IPS DF 4.7 (cell line): Measurements from ENCODE around the gene MTA1.

ENCODE experiments used
- DNase-seq: peaks from one replicate; pipeline ENCODE4 v3.0.0-alpha.2; 2013; ENCODE audit warnings: low spot score; ENCODE audit errors: extremely low read depth

Gene MTA1

DNA sequence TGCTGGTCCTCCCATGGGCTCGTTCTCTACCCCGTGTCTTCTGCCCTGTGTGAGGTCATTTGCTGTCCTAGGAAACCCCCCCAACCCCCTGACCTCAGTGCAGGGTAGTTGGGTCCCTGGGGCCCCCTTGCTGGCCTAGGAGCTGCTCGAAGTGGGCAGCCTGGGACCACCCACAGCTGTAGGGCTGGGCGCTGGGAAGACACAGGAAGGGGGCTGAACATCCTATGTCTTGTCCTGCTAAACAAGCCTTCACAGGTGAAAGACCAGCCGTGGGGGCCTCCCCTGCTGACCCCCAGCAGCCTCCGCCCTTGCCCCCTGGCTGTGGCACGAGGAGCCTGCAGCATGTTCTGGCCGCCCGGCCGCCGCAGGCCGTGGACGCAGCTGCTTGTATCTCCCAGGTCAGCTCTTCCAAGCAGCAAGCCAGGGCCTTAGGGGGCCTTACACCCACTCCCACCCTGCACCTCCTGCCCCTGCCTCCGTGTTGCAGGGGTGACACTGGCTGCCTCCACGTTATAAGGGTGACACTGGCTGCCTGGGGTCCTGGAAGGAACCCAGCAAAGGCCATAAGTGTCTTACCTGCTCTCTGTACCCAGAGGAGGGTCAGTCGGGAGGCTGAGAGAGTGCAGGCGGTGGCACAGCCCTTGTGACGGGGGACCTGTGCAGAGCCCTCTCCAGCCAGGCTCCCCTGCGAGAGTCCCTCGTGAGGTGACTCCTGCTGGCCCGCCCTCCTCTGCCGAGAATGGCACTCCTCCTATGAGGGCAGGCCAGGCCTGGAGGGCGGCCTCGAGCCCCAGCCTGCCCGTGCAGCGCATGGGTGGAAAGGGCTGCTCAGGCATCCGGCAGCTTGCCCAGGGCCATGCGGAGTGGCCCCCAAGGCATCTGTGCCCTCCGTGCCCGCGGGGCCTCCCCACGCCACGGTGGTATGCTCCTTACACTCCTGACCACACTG lies 32.8 kb upstream of the MTA1 start:
- DNase-seq, result no peak

DNA sequence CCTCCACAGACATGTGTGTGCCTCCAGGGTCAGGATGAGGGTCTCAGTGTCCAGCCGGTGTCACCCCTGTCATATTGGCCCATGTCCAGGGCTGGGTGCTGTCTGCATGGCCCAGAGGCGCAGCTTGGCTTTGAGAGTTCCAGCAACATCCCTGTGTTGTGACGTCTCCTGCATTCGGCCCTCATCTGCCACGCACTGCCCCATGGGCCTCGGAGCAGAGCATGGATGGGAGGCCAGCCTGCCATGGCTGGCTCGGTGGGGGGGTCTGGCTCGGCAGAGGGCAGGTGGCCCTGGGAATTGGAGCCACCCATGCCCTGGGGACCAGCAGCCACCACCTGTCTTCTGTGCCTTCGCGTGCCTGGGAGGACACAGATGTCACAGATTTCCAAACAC lies 32.1 kb upstream of the MTA1 start:
- no peak for DNase-seq

DNA sequence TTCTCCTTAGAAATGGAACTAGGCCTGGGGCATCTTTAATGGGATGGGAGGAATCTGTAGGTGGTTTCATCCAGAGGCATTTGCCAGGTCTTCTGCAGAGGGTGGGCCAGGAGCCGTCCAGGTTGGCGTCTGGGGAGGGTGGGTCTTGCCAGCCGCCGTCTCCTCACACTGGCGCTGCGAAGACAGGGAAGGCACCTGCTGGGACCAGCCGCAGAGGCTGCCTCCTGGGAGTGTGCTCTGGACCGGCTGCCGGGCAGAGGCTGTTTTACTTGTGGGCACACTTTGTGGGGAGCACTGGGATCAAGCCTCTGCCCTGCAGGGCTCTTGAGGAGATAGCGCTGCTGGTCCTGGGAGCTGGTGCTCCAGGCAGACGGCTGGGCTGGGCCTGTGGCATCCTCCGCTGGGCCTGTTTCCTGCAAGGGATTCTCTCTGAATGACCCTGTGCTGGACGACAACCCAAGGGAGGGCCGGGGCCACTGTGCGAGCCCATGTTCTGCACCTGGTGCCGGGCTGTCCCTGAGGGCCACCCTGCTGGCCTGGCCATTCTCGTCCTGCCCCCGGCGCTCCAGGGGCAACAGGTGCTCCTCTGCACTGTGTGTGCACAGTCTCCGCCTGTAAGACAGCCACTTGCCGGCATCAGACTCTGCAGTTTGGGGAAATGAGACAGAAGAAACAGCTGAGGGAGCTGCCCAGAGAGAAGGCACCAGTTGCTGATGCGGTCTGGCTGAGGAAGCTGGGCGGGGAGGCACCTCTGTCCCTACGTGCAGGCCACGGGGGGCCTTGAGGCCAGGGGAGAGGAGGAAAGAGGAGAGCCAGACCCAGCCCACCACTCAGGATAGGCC lies 31.3 kb upstream of the MTA1 start:
- no peak for DNase-seq

DNA sequence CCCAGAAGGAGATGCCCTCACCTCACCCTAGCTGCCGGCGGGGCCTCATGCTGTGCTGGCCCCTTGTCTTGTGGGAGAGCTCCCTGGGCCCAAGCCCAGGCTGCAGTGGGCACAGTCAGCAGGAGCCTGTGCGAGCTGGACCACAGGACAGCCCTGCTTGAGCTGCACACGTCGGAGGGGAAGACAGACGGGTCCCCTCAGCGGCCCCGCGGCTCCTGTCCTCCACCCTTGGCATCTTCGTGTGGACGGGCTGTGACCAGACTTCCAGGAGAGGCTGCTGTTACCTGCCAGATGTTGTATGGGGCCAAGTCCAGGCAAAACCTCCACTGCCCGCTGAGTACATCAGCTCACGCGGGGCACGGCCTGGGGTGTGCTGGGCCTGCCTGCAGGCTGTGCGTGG lies 30.7 kb upstream of the MTA1 start:
- DNase-seq, result no peak

DNA sequence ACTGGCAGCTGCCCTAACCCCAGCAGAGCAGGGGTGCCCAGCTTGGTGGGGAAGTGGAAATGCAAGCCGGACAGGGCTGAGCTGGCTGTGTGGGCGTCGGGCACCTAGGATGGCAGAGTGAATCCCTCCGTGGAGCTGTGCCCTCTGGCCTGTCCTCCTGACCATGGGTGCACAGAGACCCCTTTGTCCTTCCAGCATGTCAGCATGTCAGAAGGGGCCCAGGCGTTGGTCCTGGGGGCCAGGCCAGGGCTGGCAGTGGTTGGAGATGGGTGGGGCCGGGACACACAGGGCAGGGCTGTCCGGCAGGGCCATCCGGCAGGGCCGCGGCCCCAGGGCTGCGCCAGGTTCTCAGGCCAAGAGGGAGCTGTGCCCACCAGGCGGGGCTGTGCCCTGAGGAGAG lies 30.1 kb upstream of the MTA1 start:
- DNase-seq, result no peak

DNA sequence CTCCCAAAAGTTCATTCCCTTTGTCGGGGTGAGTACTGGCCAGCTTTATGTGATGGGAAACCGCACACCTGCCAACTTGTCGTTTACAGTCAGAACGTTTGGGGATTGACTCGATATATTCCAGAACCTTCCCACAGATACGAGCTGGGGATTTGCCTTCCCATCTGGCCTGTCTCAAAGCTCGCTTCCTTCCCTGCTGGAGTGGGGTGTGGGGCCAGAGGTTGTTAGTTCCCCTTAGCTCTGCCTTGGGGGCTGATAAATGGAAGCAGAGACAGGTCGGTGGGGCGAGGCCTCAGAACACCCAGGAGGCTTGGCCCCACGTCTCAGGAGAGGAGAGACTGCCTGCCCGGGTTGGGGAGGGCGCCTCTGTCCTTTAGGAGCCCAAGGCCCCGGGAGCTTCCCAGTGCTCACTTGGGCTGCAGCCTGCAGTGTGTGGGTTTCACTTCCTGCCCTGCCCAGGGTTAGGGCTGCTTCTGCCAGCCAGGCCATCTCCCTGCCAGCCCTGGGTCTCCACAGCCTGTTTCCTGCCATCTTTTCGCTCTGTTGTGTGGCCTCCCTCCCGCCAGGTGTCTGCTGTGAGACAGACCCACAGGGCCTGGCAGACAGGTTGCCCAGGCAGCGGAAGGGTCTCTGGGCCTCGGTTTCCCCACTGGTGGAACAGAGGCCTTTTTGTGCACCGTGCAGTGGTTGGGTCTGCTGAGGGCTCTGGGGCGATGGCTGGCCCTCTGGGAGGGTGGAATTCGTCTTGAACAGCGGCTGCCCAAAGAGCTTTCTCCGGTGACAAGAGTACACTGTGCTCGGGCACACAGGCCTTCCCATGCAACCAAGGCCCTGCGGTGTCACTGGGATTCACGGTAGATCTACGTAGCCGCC lies 29.4 kb upstream of the MTA1 start:
- DNase-seq, result no peak

DNA sequence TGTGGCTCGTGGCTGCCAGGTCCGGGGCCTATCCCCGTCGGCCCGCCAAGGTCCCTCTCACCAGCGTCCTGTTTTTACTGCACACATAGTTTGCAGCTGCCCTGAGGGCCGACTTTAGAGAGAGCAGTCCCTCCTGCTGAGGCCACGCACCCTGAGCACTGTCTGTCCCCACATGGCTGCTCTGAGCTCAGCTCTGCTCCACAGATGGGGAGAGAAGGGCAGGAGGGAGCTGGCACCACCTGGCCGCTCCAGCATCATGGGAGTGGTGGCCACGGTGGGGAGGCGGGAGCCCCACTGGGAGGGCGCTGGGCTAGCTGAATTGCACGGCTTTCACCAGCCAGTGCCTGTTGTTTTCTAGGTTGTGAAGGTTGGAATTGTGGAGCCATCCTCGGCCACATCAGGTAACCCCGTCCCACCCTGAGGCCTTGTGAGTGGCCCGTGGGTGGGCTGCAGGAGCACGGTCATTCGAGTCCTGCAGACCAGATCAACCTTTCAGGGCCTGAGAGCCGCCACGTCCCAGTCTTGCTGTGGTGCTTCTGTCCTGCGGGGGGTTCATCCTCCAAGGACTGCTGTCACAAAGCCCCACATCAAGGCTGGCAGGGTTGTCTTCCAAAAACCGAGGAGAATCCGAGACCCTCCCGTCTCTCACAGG lies 28.7 kb upstream of the MTA1 start:
- DNase-seq, result no peak

DNA sequence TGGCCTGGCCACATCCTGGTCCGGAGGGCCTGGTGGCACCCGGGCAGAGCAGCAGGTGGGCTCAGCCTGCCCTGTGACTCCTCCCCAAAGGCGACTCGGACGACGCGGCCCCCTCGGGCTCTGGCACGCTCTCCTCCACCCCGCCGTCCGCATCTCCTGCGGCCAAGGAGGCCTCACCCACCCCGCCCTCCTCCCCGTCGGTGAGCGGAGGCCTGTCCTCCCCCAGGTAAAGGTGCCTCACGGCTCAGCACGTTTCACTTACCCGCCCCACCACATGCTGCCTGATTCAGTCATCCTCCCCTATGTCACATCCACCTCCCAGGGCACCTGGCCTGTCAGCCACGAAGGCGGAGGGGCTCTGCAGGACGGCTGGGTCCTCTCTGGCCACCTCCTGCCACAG lies 28.1 kb upstream of the MTA1 start:
- no peak for DNase-seq

DNA sequence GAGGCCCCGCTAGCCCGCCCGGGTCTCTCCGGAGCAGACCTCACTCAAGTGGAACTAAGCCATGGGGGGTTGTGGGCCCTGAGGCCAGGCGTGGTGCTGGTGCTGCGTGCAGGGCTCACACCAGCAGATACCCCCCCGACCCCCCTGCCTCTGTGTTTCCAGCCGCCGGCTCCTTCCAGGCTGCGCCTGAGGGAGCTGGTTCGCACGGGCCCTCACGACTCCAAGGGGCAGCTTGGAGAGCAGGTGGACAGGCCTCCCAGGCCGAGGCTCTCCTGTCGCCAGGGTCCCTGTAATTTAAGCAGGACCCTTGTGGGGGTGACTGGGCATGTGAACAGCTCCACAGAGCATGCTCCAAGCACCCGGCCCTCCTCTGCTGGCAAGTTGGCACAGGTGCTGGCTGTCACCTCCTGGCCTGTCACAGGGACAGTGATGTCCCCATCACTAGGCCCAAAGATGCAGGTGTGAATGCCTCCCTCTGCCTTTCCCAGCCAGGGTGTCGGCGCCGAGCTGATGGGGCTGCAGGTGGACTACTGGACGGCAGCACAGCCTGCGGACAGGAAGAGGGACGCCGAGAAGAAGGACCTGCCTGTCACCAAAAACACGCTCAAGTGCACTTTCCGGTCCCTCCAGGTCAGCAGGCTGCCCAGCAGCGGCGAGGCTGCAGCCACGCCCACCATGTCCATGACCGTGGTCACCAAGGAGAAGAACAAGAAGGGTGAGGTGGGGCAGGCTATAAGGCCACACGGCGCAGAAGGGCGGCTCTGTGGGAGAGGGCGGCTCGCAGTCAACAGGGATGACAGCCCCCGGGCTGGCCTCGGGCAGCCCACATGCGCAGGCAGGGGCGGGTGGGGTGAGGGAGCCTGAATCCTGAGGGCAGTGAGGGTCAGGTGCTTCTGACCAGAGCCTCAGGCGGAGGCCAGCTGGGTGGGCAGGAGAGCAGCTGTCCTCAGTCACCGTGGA lies 27.2 kb upstream of the MTA1 start:
- no peak for DNase-seq

DNA sequence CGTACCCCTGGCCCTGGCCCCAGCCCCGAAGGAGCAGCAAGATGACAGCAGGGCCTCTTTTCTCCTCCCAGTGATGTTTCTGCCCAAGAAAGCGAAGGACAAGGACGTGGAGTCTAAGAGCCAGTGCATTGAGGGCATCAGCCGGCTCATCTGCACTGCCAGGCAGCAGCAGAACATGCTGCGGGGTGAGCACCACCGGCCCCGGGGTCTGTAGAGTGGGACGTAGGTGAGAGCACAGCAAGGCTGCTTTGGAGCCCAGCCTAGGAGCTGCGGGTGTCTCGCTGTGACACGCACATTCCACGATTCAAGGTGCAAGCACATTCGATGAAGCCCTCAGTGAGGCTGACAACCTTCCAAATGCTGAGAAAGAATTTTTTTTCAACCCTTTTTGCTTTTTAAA lies 26.5 kb upstream of the MTA1 start:
- DNase-seq, result no peak

DNA sequence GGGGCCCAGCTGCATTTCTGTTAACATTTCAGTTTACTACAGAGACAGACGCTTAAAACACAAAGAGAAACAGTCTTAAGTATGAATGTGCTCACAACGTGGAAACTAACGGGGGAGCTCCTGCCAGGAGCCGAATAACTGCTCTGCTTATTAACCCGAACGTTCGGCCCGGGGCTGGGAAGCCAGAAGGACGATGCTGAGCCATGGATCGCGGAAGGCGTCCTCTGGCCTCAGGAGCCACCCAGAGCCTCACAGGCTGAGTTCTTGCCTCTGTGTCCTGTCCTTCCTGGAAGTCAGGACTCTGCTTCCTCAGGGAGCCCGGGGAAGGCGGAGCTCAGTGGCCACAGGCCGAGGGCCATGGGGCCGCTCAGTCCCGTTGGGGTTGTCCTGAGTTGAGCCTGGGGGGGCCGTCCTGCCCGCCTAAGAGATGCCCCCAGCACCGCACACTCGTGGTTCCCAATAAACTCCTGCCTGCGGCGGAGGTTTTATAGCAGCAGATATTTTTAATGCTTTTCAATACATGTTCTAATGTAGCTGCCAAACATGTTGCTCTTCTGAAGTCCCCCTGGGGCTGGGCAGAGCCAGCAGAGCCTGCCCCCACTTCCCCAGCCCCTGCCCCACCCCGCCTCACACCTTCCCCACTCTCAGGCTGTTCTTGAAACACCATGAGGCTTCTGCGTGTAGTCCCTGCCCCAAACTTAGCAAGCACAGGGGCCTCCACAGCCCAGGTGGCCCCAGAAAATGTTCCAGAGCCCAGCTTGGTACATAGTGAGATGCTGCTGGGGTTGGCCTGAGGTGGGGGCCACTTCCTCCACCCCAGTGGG lies 24.7 kb upstream of the MTA1 start:
- no peak for DNase-seq

DNA sequence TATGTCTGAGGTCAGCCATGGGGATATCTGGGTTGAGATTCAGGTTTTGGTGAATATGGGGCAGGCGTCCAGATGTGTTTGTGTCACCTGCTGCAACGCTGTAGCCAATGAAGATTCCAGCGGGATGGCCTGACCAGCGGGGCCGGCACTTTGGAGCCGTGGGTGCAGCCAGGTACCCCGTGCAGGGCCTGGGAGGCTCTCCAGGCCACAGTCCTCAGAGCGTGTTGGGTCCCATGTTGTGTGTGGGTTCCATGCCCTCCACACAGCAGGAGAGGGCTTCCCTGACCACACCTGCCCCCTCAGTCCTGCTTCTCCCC lies 24.1 kb upstream of the MTA1 start:
- DNase-seq, result no peak

DNA sequence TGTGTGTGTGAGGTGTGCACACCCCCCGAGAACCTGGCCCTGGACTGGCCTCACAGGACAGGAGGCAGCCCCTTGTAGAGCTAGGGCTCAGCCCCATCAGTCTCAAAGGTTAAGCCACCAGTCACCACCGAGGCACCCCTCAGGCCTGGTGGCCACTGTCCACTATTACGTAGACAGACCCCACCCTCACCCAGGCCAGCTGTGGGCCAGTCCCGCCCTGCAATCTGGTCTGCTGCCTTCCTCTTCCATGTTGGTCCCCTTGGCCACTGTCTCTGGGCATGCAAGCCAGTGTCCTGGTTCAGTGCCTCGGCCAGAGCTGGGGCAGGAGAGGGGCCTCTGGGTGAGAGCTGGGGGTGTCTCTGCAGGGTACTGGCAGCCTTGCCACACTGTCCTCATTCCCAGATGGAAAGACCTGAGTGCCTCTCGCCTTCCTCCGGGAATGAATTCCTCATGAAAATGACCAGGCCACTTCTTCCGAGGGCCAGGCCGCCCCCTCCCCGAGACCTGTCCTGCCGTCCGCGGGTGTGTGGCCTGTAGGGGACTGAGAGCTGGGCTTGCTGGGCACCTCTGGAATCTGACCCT lies 22.2 kb upstream of the MTA1 start:
- DNase-seq, result no peak

DNA sequence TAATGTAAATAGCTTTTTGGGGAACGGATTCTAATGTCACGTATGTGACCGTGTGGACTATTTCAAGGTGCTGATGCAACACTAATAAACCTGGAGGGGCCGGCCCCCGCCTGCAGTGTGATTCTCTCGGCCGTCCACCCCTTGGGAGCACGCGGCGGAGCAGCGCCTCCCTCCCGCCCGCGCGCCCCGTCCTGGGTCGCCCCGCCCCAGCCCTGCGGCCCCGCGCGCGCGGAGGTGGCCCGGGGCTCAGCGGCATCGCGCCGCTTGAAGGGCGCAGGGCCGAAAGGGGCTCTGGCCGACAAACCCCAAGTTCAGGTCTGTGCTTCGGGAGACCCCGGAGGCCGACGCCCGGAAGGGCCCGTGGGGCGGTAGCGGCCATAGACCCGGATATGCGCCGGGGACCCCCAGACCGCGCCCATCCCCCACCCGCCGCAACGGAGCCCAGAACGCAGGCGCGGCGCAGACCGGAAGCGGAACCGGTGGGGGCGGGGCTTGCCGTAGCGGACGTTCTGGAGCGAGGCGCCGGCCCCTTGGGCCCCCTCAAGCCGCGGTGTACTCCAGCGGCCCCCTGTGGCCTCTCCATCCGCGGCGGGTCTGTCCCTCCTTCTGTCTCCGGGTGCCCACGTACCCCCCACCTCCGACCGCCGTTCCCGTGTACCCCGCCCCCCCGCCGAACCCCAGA lies 21.4 kb upstream of the MTA1 start, which contains the start of gene TEX22:
TSS of gene TEX22 (plus strand) at position 495 of the 682 bp plus-strand sequence. CDS start 803 bp downstream, outside the sequence.
- DNase-seq, result no peak

DNA sequence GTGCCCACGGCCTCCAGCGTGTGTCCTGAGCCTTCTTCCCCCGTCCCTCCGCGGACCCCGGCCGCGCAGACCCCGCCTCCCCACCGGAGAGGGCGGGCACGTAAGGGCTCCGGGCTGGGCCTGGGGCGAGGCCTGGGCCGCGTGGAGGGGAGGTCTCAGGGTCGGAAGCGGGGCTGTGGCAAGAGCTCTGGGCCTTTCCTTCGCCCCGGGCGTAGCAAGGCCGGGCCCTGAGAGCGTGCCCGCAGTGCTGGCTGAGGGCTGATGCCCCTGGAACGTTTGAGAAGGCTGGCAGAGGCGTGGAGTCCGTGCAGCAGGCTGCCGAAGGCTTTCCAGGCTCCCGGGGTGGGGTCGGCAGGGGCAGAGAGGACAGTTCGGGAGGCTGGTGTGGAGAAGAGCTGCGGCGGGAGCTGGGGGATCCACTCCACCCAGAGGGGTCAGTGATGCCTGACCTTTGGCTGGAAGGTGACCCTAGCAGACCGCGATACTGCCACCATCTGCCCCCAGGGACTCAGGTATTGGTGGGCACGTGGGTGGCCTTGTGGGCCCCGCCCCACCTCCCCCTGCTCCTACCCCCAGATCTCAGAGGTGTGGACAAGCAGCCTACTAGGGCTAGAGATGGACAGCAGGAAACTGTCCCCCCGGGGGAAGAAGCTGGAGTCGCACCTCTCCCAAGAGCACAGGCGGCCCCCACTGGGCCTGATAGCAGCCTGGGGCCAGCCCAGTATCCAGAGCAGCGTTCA lies 20.7 kb upstream of the MTA1 start:
- DNase-seq, result no peak

DNA sequence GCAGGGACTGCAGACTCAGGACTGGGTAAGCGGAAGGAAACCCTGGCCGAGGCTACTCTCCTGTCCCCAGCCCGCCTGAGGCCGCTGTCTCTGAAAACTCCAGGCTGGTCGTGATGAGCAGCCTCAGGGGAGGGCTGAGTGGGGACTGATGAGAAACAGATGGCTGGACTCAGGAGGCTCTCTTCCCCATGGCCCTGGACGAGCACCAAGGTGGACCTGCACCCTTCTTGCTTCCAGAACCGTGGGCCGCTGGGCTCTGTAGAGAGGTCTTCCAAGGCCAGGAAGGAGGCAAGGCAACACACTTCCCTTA lies 20.2 kb upstream of the MTA1 start:
- DNase-seq, result no peak

DNA sequence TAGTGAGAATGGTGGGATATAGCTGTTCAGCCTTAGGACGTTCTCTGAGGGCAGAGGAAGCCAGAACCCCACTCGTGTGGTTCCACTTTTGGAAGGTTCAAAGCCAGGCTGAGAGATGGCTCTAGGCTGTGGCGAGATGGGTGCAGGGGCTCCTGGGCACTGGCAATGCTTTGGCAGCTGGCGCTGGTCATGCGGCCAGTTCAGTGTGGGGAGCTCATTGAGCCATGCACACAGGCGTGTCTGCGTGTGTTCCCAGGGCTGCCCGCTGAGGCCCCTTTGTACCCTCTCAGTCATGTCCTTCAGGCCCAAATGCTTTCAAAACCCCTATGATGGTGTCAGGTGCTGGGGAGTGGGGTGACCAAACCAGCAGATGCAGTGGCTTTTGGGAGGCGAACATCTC lies 19.6 kb upstream of the MTA1 start:
- no peak for DNase-seq

DNA sequence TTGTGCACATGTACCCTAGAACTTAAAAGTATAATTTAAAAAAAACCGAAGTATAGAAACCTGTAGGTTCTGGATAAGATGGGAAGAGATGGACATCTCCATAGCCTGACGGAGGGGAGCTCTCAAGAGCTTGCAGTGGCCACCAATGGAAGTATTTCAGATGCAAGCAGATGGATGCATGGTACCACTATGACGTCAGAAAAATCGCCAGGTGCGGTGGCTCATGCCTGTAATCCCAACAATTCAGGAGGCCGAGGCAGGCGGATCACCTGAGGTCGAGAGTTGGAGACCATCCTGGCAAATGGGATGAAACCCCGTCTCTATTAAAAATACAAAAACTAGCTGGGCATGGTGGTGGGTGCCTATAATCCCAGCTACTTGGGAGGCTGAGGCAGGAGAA lies 17.9 kb upstream of the MTA1 start:
- no peak for DNase-seq
